GM21619 (cell line): Measurements from ENCODE around the gene FLT3.
"Not testable (repeated sequence)": the region's sequence is repeated elsewhere in the genome, so short reads cannot be mapped to it uniquely, and the experiment has no call there.

Experiments used
- ATAC-seq: cut with Tn5 transposase; IDR thresholded peaks from one replicate; pipeline ENCODE4 v1.9.1; 2021; ENCODE audit not compliant: unreplicated experiment

Gene FLT3

GRCh38 chr13:28046981-28047380, 53.4 kb downstream of the FLT3 start:
- no peak for ATAC-seq

DNA sequence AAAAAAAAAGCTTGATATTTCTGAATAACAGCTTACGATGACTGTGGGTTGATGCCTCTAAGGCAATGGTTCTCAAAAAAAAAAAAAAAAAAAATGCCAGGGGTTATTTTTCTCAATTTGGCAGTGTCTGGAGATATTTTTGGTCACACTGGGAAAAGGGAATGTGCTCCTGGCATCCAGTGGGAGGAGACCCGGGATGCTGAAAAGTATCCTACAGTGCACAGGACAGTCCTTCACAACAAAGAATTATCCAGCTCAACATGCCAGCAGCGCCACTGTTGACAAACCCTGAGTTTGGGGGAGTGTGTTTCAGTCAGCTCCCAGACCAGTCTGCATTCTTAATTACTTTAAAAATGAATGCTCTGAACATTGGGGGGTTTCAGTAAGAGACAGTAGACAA, 54.5 kb downstream of the FLT3 start:
- ATAC-seq, result no peak

- ATAC-seq, result no peak
Observed at GRCh38 chr13:28044608-28045007, 55.8 kb downstream of the FLT3 start.

- no peak for ATAC-seq
Observed at GRCh38 chr13:28043224-28043623, 57.2 kb downstream of the FLT3 start.

GRCh38 chr13:28041501-28041900, 58.9 kb downstream of the FLT3 start:
- ATAC-seq, result no peak

DNA sequence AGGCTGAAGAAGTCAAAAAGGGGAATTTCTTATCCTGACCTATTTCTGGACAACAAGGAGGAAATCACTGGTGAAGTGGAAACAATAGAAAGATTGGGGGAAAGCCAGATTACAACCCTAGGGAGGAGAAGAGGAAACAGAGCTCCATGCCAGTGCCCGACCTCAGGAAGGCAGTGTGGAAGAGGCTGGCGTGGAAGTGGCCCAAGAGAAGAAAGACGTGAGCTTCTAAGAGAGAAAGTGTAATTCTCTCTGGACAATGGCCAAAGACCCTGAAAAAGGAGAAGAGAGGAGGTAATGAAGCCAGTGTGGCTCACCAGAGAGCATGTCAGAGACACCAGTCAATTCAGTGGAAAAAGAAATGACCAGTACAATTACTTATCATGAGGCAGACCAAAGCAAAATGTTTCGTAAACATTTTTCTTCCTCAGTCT, 59.3 kb downstream of the FLT3 start:
- ATAC-seq, result no peak

- peak; percentile 51 for ATAC-seq
Observed at GRCh38 chr13:28037399-28037798, 63.0 kb downstream of the FLT3 start.

- ATAC-seq, result no peak
Observed at GRCh38 chr13:28035146-28035782, 65.1 kb downstream of the FLT3 start.

- ATAC-seq, result no peak
Observed at GRCh38 chr13:28033894-28034655, 66.3 kb downstream of the FLT3 start.

GRCh38 chr13:28032438-28032837, 67.9 kb downstream of the FLT3 start:
- not testable (repeated sequence) for ATAC-seq

GRCh38 chr13:28031896-28032288, 68.5 kb downstream of the FLT3 start:
- ATAC-seq, result no peak

- ATAC-seq, result peak; percentile 37
Observed at GRCh38 chr13:28031220-28031895, 69.0 kb downstream of the FLT3 start.

GRCh38 chr13:28027607-28028364, 72.6 kb downstream of the FLT3 start:
- ATAC-seq, result no peak

- ATAC-seq, result no peak
Observed at GRCh38 chr13:28027071-28027470, 73.3 kb downstream of the FLT3 start.

DNA sequence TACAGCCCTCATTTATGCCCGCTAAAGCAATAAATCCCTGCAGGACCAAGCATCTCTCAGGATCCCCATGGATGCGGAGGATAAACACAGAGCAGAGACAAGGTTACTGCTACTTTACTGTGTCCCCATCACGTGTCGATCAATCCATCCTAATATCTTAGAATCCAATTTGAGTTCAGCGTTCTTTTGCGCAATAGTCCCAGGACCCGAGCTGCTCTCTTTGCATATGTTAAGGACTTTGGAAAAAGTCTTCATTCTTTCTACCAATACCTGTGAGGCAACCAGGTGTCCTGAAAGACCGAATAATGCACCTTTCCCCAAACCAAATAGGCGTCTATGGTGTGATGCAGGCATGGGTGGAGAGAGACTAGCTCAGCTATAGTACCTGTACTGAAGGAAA, 73.9 kb downstream of the FLT3 start:
- no peak for ATAC-seq

GRCh38 chr13:28022848-28023518, 77.4 kb downstream of the FLT3 start:
- no peak for ATAC-seq

GRCh38 chr13:28014301-28014700, 86.1 kb downstream of the FLT3 start:
- ATAC-seq, result no peak

GRCh38 chr13:28013482-28013881, 86.9 kb downstream of the FLT3 start:
- ATAC-seq, result no peak

DNA sequence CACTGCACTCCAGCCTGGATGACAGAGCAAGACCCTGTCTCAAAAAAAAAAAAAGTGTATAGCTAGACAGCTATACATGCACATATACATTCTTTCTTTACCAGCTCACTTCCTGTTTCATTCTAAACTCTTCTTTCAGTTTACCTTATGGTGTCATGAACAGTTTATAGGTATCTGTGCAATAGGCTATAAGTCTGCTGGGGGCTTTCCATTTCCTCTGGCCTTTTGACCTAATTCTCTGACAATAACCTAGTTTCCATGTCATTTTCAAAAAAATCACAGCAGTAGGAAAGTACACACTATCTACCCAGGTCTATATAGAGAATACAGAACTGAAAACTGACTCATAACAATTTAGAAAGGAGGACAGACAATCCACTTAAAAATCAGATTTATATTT, 87.5 kb downstream of the FLT3 start:
- peak; percentile 87 for ATAC-seq

DNA sequence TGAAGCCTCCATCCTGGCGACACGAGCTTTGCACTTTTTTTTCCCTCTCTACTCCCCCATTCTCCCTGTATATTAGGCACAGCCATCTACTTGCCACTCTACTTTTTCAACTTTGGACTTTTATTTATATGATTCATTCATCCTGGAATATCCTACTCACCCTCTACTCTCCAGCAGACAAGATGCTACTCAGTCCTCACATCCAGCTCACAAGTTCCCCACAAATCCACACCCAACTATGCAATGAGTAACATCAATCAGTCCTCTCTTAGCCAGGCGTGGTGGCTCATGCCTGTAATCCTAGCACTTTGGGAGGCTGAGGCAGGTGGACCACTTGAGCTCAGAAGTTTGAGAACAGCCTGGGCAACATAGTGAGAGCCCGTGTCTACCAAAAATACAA, 88.0 kb downstream of the FLT3 start:
- peak; percentile 9 for ATAC-seq

- no peak for ATAC-seq
Observed at GRCh38 chr13:28010046-28010445, 90.3 kb downstream of the FLT3 start.
